DMS53 treated with DMSO at 0.1 percent for 48 hours (cell line): ENCODE results near the gene PSMG4.

Experiments
- DNase-seq: peaks from one replicate; lab custom pipeline; 2025; ENCODE audit not compliant: unreplicated experiment; lab: John Stamatoyannopoulos, UW

Gene PSMG4

DNA sequence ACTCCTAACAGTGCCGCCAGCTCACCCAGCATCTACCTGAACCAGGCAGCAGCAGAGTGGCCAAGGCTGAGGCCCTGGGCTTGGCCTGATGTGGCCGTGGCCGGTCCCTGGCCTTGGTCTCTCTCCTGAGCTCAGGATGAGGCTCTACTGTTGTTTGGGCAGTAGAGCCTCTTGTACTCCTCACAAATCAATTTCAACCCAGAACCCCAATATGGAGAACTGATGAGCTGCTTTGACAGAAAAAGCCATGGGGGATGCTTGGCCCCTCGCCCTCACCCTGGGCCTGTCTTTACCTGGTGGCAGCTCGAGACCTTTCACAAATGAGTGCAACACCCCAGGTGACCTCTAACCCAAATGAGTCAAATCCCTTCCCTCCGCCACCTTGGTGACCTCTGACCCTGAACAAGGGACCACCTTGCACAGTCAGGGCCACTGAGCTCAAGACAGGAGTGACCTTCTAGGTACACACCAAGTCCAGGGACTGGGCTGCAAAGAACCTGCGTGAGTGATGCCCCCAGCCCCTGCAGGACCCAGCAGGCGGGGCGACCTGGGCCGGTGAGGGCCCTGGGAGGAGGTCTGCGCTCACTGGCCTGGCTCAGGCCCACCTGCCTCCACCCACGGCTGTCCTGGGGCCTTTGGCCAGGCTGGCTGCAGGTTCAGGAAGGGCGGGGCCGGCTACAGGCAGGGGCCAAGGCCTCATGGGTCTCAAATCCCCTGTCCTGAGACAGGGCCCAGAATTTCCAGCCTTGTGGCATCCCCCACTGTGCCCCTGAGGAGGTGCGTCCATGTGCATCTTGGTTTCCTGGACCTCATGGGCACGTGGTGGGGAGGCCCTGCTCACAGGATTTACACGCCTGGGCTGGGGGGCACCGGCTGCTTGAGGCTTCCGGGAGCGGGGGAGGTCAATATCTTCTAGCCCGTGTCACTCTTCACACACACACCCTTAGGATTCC is 30.2 kb downstream of the PSMG4 start:
- DNase-seq = no peak

GRCh38 chr6:3289664-3290055 is 30.9 kb downstream of the PSMG4 start:
- no peak for DNase-seq

- DNase-seq = no peak
Observed at GRCh38 chr6:3290149-3290930, 31.6 kb downstream of the PSMG4 start.

GRCh38 chr6:3290931-3291211 is 32.1 kb downstream of the PSMG4 start:
- DNase-seq = no peak

DNA sequence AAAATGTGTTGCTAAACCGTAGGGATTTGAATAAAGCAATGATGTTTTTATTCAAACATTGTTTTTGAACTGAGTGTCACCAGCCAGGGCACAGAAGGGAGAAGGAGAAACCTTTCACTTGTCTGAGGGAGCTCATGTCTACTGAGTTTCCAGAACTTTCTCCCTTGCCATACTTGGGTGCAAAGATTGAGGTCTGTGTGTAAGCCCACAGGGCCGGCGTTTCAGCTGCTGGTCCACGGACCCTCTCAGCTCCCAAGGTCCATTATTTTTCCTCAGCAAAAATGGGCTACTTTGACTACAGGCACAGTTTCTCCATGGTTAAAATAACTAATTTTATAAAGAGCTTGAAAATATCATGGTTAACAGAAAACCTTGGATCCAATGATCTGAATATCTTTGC is 32.6 kb downstream of the PSMG4 start:
- DNase-seq = no peak

DNA sequence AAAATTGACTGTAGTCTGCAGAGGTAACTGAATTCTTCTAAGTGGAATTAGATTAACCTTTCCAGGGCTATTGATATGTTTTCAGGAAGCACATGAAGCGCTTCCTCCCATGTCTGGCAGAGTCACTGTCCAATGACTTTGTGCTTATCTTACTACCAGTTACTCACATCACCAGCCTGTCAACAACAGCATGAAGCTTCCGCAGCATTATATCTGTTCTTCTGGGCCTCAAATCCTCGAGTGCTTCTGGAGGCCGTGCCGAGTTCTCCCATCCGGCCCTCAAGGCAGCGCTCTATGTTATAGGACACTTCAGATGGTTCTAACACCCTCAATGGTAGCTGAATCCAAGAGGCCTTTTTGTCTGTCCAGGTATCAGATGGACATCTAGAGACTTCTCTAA is 33.2 kb downstream of the PSMG4 start:
- DNase-seq = no peak

- DNase-seq = no peak
Observed at GRCh38 chr6:3292431-3293197, 33.9 kb downstream of the PSMG4 start.

GRCh38 chr6:3293271-3294155 is 34.8 kb downstream of the PSMG4 start:
- no peak for DNase-seq

- no peak for DNase-seq
Observed at GRCh38 chr6:3294396-3294795, 35.6 kb downstream of the PSMG4 start.

- no peak for DNase-seq
Observed at GRCh38 chr6:3294921-3295871, 36.4 kb downstream of the PSMG4 start.

- no peak for DNase-seq
Observed at GRCh38 chr6:3296078-3296477, 37.3 kb downstream of the PSMG4 start.

DNA sequence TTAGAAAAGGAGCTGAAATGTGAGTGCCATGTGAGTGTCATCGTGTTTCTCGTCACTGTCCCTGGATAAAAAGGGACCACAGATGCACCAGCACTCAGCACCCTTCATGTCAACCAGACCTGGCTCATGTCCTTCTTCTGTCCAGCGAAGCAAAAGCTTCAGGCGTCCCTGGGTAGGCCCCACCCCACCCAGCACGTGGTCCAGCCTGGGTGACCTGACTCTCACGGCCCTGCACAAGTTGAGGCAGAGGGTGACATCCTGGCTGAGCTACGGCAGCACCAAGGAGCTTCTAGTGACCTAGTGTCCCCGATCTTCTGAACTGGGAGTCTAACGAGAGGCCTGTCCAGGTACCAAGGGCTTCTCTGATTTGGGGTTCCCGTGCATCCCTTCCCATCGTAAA is 37.8 kb downstream of the PSMG4 start:
- no peak for DNase-seq

DNA sequence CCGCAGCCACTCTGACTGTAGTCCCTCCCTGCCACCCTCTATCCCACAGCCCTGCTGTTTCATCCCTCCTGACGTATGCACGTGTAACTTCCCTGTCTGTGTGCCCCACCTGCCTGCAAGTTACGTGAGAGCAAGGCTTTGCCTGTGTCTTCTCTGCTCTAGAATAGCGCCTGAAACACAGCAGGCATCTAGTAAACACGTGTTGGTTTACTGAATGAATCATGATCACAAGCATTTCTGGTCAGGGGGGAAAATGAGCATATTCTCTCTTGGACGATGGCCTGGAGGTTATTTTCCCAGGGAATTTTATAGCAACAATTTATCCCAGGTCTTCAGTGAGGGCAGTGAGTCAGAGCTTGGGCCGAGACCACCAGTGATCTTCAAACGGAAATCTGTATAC is 38.3 kb downstream of the PSMG4 start:
- no peak for DNase-seq

DNA sequence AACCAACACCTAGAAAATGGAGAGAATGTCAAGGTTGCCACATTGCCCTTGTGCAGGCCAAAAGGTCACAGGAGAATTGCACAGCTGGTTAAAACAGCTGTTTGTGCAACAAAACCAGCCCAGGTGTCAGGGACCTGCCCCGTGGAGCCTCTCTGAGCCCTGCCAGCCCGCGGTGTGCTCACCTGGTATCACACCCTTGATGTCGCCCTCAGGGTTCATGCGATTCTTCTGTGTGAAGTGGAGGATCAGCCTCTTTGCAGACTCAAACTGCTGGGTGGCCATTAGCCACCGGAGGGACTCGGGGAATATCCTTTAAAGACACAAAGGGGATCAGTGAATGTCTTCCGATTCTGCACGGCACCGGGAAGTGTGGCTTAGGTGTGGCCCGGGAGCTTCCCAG is 39.2 kb downstream of the PSMG4 start:
- no peak for DNase-seq

- no peak for DNase-seq
Observed at GRCh38 chr6:3299221-3299620, 40.5 kb downstream of the PSMG4 start.

DNA sequence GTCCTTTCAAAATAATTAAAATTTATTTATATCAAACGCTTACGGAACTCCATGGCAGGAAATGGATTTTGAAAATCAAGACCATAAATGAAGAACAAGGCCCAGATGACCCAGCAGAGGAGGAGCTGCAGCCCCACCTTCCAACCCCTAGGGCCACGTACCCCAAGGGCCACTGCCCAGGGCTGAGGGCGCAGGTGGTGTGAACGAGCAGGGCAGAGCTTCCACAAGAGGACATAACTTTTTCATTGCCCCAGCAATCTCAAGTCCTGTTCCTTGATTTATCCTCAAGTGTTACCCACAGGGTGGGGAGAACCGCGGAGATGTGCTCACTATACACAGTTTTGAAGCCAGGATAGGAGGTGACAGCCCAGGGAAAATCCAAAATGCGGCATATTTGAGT is 42.8 kb downstream of the PSMG4 start:
- no peak for DNase-seq

- DNase-seq = no peak
Observed at GRCh38 chr6:3303795-3304411, 45.2 kb downstream of the PSMG4 start.

DNA sequence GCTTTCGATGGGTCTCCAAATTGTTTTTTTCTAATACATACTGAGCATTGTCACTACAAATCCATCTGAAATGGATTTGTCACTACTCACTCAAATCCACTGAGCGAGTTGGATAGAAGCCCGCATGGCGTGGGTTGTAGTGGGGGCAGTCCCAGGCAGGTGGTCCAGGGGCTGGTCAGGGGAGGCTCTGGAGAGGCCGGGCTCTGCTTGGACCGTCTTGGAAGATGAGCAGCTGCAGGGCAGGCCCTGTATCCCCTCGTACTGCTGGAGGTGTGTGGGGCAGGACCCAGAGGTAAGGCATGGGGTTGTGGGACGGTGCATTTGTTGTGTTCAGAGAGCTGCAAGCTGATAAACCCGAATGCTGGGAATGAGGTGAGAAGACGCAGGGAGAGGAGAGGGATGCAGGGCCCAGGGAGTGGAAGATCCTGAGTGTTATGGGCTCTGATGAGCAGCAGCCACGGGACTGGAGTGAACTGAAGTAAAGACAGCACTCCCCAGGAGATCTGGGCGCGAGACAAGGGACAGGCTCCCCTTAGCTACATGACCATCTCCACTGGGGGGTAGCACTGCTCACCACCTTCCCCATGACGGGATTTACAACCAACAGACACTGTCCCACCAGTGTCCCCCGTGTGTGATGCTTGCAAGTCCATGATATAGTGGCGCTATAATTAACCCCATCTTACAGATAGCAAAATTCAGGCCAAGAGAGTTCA is 45.9 kb downstream of the PSMG4 start:
- DNase-seq = no peak

GRCh38 chr6:3305216-3305565 is 46.4 kb downstream of the PSMG4 start:
- no peak for DNase-seq
